ENCODE measurements around the gene HIVEP3.

Gene HIVEP3

GRCh38 chr1:41507110-41507720 is 411.5 kb downstream of the HIVEP3 start:
- no peak for DNase-seq

GRCh38 chr1:41504114-41505035 is 414.3 kb downstream of the HIVEP3 start:
- DNase-seq = no peak

- no peak for DNase-seq
These were observed 415.1 kb downstream of the HIVEP3 start for GRCh38 chr1:41503538-41504113.

- no peak for DNase-seq
These were observed 415.8 kb downstream of the HIVEP3 start for GRCh38 chr1:41502912-41503311.

- DNase-seq = no peak
These were observed 417.1 kb downstream of the HIVEP3 start for GRCh38 chr1:41501581-41501980.

- no peak for DNase-seq
These were observed 417.8 kb downstream of the HIVEP3 start for GRCh38 chr1:41500781-41501518.

- DNase-seq = no peak
These were observed 418.3 kb downstream of the HIVEP3 start for GRCh38 chr1:41500378-41500777.

GRCh38 chr1:41499591-41499990 is 419.1 kb downstream of the HIVEP3 start:
- no peak for DNase-seq

- DNase-seq = no peak
These were observed 419.9 kb downstream of the HIVEP3 start for GRCh38 chr1:41498804-41499203.

GRCh38 chr1:41498391-41498790 is 420.3 kb downstream of the HIVEP3 start:
- DNase-seq = no peak

GRCh38 chr1:41497461-41498030 is 421.2 kb downstream of the HIVEP3 start:
- DNase-seq = no peak

- no peak for DNase-seq
These were observed 421.7 kb downstream of the HIVEP3 start for GRCh38 chr1:41497056-41497440.

GRCh38 chr1:41496080-41497055 is 422.4 kb downstream of the HIVEP3 start:
- peak; percentile 49 for DNase-seq

GRCh38 chr1:41495210-41495948 is 423.3 kb downstream of the HIVEP3 start:
- no peak for DNase-seq

GRCh38 chr1:41494351-41495209 is 424.1 kb downstream of the HIVEP3 start:
- no peak for DNase-seq

GRCh38 chr1:41493626-41494350 is 424.9 kb downstream of the HIVEP3 start:
- DNase-seq = no peak

GRCh38 chr1:41493117-41493536 is 425.6 kb downstream of the HIVEP3 start:
- DNase-seq = peak; percentile 67

GRCh38 chr1:41492341-41492848 is 426.3 kb downstream of the HIVEP3 start:
- peak; percentile 61 for DNase-seq

- DNase-seq = no peak
These were observed 427.8 kb downstream of the HIVEP3 start for GRCh38 chr1:41490911-41491310.
